H1 (cell line): ENCODE measurements around the gene PSMA2. TPM values are rescaled to one million over a fixed set of nuclear protein-coding genes. Genes with fewer than 3 reads are reported as not detected.

Experiments used
- CREB1 ChIP-seq: IDR thresholded peaks from 2 replicates; pipeline ENCODE4 v1.6.1; 2012; ENCODE audit warnings: inconsistent platforms
- EGR1 ChIP-seq: IDR thresholded peaks from 2 replicates; pipeline ENCODE4 v1.6.1; 2011; ENCODE audit warnings: low read depth, low read length, borderline replicate concordance
- FOSL1 ChIP-seq: IDR thresholded peaks from 2 replicates; pipeline ENCODE4 v1.6.1; 2011; ENCODE audit warnings: mild to moderate bottlenecking, low read depth, low read length, moderate library complexity; ENCODE audit not compliant: insufficient read depth
- KDM1A ChIP-seq: fragments of 200-600, 300-600 bp; sonication (generic); IDR thresholded peaks from 2 replicates; pipeline ENCODE4 v1.7.1; 2016; ENCODE audit warnings: mild to moderate bottlenecking, low read length, borderline replicate concordance
- NRF1 ChIP-seq: IDR thresholded peaks from 2 replicates; pipeline ENCODE4 v1.6.1; 2011; ENCODE audit warnings: mild to moderate bottlenecking, low read depth, low read length, improper control_type of control experiment
- PHF8 ChIP-seq: fragments of 200-600 bp; sonication (generic); conservative IDR thresholded peaks from 2 replicates; pipeline ENCODE4 v1.7.1; 2012; ENCODE audit warnings: low read depth, mild to moderate bottlenecking, inconsistent platforms, low read length, moderate library complexity
- RFX5 ChIP-seq: IDR thresholded peaks from 2 replicates; pipeline ENCODE4 v1.6.1; 2011; ENCODE audit warnings: low read depth, low read length, improper control_type of control experiment, borderline replicate concordance
- SIN3A ChIP-seq, 2 experiments: IDR thresholded peaks in 1 of 2; conservative IDR thresholded peaks in 1 of 2; 2 replicates each; pipeline ENCODE4 v1.6.1; 2011 to 2012; ENCODE audit warnings: low read length in 2 of 2, improper control_type of control experiment in 1 of 2, low read depth in 1 of 2, mild to moderate bottlenecking in 1 of 2
- SRF ChIP-seq: IDR thresholded peaks from 2 replicates; pipeline ENCODE4 v1.6.1; 2011; ENCODE audit warnings: mild to moderate bottlenecking, low read depth, low read length, moderate library complexity
- ZNF274 ChIP-seq: IDR thresholded peaks from 2 replicates; pipeline ENCODE4 v1.7.0; 2012; ENCODE audit warnings: low read length, borderline replicate concordance; ENCODE audit errors: extremely low read depth
- polyA plus RNA-seq, 7 experiments: library from polyadenylated mRNA; depleted of rRNA in 3 of 7; stranded (reverse) in 5 of 7; unstranded in 2 of 7; fragments of >200 nt in 5 of 7; fragments of 200-250 nt in 2 of 7; gene quantifications; 1 replicate in 5 of 7; 2 replicates in 1 of 7; 4 replicates in 1 of 7; pipeline versions ENCODE4 v1.2.1 to v1.2.3, GENCODE V29; 2011 to 2013; ENCODE audit warnings: missing spikeins in 2 of 7, mixed read lengths in 2 of 7
- total RNA-seq: library from RNA; stranded (reverse); fragmentation: NEBNext Ultra II Directional; extraction: Animal tissue kit (Norgen Biotek cat#: 25700); gene quantifications from 2 replicates; pipeline ENCODE4 v1.2.1, GENCODE V29; 2021
- TF ChIP-seq, protein P1 (sequence below): fragments of 300-600 bp; sonication (generic); IDR thresholded peaks from 2 replicates; pipeline ENCODE4 v1.7.1; 2012; ENCODE audit warnings: low read length, moderate library complexity, mild to moderate bottlenecking, inconsistent platforms; ENCODE audit not compliant: insufficient replicate concordance
- TF ChIP-seq, protein P2 (sequence below): IDR thresholded peaks from 2 replicates; pipeline ENCODE4 v1.6.1; 2011; ENCODE audit warnings: low read depth, mild to moderate bottlenecking, low read length; ENCODE audit not compliant: insufficient read depth

PSMA2 gene
- total and polyA plus RNA-seq, 2 of the 8 experiments (the other 6 are each of a cell fraction or from before 2014, with no cell fraction given), result 211 to 259 TPM

DNA sequence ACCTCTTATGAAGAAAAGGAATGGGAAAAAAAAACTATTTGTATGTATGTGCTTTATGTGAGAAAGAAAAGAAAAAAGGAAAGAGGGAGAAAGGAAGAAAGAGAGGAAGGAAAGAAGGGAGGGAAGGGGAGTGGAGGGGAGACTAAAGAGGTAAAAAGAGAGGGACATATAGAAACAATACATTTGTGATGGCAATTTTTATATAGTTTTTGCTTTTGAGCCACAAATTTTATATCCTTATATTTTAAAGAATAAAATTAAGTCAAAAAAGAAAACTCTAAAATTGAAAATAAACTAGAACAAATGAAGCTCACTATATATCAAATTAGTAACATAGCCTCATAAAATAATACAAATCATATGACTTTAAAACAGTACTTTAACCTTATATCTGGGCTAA lies 31.1 kb downstream of the PSMA2 start (continued):
- TF ChIP-seq, protein P1, sequence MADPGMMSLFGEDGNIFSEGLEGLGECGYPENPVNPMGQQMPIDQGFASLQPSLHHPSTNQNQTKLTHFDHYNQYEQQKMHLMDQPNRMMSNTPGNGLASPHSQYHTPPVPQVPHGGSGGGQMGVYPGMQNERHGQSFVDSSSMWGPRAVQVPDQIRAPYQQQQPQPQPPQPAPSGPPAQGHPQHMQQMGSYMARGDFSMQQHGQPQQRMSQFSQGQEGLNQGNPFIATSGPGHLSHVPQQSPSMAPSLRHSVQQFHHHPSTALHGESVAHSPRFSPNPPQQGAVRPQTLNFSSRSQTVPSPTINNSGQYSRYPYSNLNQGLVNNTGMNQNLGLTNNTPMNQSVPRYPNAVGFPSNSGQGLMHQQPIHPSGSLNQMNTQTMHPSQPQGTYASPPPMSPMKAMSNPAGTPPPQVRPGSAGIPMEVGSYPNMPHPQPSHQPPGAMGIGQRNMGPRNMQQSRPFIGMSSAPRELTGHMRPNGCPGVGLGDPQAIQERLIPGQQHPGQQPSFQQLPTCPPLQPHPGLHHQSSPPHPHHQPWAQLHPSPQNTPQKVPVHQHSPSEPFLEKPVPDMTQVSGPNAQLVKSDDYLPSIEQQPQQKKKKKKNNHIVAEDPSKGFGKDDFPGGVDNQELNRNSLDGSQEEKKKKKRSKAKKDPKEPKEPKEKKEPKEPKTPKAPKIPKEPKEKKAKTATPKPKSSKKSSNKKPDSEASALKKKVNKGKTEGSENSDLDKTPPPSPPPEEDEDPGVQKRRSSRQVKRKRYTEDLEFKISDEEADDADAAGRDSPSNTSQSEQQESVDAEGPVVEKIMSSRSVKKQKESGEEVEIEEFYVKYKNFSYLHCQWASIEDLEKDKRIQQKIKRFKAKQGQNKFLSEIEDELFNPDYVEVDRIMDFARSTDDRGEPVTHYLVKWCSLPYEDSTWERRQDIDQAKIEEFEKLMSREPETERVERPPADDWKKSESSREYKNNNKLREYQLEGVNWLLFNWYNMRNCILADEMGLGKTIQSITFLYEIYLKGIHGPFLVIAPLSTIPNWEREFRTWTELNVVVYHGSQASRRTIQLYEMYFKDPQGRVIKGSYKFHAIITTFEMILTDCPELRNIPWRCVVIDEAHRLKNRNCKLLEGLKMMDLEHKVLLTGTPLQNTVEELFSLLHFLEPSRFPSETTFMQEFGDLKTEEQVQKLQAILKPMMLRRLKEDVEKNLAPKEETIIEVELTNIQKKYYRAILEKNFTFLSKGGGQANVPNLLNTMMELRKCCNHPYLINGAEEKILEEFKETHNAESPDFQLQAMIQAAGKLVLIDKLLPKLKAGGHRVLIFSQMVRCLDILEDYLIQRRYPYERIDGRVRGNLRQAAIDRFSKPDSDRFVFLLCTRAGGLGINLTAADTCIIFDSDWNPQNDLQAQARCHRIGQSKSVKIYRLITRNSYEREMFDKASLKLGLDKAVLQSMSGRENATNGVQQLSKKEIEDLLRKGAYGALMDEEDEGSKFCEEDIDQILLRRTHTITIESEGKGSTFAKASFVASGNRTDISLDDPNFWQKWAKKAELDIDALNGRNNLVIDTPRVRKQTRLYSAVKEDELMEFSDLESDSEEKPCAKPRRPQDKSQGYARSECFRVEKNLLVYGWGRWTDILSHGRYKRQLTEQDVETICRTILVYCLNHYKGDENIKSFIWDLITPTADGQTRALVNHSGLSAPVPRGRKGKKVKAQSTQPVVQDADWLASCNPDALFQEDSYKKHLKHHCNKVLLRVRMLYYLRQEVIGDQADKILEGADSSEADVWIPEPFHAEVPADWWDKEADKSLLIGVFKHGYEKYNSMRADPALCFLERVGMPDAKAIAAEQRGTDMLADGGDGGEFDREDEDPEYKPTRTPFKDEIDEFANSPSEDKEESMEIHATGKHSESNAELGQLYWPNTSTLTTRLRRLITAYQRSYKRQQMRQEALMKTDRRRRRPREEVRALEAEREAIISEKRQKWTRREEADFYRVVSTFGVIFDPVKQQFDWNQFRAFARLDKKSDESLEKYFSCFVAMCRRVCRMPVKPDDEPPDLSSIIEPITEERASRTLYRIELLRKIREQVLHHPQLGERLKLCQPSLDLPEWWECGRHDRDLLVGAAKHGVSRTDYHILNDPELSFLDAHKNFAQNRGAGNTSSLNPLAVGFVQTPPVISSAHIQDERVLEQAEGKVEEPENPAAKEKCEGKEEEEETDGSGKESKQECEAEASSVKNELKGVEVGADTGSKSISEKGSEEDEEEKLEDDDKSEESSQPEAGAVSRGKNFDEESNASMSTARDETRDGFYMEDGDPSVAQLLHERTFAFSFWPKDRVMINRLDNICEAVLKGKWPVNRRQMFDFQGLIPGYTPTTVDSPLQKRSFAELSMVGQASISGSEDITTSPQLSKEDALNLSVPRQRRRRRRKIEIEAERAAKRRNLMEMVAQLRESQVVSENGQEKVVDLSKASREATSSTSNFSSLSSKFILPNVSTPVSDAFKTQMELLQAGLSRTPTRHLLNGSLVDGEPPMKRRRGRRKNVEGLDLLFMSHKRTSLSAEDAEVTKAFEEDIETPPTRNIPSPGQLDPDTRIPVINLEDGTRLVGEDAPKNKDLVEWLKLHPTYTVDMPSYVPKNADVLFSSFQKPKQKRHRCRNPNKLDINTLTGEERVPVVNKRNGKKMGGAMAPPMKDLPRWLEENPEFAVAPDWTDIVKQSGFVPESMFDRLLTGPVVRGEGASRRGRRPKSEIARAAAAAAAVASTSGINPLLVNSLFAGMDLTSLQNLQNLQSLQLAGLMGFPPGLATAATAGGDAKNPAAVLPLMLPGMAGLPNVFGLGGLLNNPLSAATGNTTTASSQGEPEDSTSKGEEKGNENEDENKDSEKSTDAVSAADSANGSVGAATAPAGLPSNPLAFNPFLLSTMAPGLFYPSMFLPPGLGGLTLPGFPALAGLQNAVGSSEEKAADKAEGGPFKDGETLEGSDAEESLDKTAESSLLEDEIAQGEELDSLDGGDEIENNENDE, result no peak
- TF ChIP-seq KDM1A, result no peak
- no peak for TF ChIP-seq RFX5
- TF ChIP-seq CREB1, result no peak
- TF ChIP-seq PHF8, result no peak
- TF ChIP-seq SIN3A (conservative IDR thresholded peaks at IDR 0.05 in 1 of 2, IDR thresholded peaks at IDR 0.05 in 1 of 2; ENCODE audit: low read depth in 1 of 2, low read length in 2 of 2), result no peak
- TF ChIP-seq, protein P2, sequence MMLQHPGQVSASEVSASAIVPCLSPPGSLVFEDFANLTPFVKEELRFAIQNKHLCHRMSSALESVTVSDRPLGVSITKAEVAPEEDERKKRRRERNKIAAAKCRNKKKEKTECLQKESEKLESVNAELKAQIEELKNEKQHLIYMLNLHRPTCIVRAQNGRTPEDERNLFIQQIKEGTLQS, result no peak
- TF ChIP-seq NRF1, result no peak
- TF ChIP-seq EGR1, result no peak
- TF ChIP-seq ZNF274, result no peak
- TF ChIP-seq FOSL1, result no peak
- TF ChIP-seq SRF, result no peak
